ENCODE measurements around the gene CACNA2D2.

CACNA2D2 gene

DNA sequence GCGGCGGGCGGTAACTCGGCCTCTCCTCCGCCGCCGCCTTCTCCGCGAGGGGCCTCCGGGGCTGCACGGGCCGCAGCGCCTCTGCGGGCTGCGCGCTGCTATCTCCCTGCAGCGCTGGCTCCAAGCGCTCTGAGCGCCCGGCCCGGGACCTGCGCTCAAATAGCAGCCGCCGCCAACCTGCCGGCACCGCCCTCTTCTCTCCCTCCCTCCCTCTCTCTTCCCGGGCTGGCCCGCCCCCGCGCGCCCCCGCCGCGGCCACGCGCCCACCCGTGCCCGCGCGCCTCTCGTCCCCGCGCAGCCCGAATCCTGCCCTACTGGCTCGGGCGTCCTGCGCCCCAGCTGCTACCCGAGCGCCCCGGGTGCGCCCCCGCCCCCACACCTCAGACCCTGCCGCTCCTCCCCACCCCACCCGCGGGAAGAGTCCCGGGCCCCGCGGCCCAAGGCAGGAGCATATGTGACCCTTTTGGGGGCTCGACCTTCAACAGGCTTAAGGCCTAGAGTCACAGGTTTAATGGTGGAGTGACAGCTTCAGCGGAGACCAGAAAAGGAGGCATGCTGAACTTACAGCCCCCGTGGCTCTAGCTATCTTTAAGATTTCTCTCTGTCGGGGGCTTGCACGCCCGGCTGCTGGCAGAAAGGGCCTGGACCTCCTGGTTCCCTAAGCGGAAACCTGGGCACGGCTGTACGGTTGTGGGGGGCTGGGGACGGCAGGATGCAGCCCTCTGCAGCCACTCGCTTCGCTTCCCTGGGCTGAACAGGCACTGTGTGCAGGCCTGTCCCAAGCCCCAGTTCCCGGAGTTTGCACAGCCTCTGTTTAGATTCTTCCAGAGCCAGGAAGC lies at the start of gene CACNA2D2:
TSS of gene CACNA2D2 (minus strand) at position 131 of the 839 bp plus-strand sequence. CDS start 211 bp downstream, outside the sequence.
- DNase-seq (ENCODE audit: low spot score) = peak; percentile 15

DNA sequence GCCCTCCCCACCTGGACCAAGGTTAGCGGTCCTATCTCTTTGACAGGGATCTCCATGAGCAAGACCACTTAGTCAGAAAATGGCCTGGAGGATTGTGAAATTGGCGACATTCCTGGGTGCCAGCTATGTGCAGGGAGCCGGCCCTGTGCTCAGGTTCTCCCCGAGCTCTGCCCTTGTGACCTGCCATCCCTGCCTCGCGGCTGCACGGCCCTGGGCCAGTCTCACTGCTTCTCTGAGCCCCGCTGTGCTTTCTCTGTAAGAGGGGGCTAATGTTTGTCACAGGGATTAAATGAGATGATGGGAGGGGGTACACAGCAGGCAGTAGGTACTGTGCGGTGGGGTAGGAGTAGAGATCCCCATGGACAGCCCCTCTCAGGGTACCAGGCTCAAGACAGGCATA lies 49.2 kb upstream of the CACNA2D2 start:
- DNase-seq (ENCODE audit: low spot score) = no peak

DNA sequence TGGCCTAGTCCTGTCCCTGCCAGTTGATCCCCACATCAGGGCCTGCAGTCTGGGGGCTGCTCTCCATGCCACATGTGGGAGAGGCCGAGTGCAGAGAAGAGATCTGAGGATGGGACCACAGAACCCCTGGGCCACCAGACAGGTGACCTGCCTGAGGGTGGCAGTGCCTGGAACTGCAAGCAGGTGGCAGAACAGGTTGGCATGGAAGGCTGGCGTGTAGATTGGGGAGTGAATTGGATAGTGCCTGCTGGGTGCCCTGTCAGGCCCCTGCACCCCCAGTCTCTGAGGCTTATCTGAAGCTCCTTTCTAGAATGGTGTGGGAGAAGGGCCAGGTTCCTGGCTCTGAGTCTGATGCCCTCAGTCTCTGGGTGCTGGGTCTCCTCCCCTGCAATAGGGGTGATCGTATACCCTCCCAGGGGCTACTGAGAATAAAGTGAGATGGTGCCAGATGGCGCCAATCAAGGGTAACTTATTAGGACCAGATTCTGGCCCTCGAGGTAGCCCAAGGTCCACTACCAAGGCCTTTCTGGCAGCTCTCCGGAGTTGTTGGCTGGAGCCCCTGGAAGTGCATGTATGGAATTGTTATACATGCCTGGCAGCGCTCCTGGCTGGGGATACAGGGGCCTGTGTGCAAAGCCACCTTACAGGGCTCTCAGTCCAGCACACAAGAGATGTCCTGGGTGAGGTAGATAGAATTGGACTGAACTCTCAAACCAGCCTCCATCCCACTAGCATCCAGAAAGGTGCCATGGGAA lies 48.4 kb upstream of the CACNA2D2 start:
- DNase-seq (ENCODE audit: low spot score) = no peak

DNA sequence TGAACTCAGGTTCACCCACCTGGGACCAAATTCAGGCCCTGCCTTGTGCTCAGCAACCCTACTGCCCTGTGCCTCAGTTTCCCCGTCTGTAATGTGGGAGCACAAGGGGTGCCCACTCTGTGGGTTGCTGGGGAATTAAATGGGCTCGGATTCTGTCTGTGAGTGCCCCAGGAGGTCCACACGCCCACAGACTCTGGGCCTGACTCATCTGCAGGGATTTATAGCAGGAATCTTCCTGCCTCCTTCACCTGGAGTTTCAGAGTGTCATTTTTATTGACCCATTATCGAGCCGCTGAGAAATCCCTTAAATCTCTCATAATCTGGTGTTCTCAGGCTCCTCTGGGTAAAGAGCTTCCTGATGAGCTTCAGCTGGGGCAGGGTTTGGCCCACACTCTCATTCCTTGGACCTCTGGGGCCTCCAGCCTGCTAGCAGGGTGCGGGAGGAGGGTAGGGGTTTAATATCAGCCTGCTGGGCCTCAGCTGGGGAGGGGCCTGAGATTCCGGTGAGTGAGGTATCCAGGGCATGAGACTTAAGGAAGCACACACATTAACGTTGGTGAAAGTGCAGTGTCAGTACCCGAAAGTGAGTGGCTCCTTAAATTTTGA lies 47.7 kb upstream of the CACNA2D2 start:
- no peak for DNase-seq (ENCODE audit: low spot score)

DNA sequence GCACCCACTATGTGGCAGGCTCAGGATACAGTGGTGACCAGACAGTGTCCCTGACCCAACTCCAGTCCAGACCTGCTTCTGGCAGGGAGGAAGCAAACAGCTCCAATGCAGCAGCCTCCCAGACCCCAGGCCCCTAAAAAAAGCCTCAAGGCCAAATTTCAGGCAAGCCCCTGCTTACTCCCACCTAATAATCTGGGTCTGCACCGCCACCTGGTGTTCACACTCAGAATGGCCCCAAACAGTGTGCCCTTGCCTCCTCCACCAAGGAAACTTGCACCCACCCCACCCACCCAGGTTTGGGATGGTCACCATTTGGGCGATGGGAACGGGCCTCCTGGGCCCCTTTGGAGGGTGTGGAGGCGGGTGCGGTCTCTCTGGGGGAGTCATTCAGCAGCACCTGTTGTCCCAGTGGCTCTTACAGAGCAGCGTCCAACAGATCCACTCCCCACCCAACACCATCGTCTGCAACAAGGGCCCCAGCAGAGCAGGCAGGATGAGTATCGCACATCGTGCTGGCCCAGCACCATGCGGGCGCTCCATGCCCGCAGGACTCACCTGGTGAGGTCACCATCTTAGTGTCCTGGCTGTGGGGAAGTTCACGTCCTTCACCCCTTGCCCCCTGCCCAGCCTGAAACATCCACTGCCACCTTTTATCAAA lies 46.8 kb upstream of the CACNA2D2 start:
- DNase-seq (ENCODE audit: low spot score) = peak; percentile 66

DNA sequence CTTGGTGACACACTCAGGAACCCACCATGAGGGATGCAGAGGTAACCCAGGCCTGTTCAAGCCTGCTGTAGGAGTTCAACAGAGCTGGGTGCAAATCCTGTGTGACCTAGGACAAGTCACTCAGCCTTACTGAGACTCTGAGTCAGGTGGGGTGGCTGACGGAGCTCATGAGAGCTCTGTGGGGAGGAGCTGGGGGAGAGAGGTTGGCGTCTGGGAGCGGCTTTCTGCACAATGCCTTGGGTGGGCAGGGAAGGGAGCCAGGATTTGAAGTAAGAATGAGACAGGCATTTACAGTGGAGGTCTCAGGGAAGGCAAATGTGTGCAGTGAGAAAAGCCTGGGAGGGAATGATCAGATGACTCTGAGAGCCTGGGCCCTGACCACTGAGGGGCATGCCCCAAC lies 45.8 kb upstream of the CACNA2D2 start:
- DNase-seq (ENCODE audit: low spot score) = no peak

DNA sequence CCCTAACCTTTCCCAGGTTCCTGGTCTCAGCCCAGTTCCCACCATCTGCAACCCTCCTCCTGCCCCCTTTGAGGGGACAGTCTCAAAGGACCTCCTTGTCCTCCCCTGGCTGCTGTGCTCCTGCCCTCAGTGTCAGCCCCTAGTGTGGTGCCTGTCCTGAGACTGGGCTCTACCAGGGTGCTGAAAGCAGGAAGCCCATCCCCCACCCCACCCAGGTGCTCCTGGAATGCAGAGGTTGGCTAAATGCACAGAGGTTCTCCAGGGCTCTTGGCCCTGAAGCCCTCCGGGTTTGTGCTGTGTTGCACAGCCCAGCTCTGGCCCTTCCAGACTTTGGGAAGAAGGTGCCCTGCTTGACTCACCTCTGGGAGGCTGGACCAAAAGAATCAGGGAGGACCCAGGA lies 42.3 kb upstream of the CACNA2D2 start:
- DNase-seq (ENCODE audit: low spot score) = no peak

DNA sequence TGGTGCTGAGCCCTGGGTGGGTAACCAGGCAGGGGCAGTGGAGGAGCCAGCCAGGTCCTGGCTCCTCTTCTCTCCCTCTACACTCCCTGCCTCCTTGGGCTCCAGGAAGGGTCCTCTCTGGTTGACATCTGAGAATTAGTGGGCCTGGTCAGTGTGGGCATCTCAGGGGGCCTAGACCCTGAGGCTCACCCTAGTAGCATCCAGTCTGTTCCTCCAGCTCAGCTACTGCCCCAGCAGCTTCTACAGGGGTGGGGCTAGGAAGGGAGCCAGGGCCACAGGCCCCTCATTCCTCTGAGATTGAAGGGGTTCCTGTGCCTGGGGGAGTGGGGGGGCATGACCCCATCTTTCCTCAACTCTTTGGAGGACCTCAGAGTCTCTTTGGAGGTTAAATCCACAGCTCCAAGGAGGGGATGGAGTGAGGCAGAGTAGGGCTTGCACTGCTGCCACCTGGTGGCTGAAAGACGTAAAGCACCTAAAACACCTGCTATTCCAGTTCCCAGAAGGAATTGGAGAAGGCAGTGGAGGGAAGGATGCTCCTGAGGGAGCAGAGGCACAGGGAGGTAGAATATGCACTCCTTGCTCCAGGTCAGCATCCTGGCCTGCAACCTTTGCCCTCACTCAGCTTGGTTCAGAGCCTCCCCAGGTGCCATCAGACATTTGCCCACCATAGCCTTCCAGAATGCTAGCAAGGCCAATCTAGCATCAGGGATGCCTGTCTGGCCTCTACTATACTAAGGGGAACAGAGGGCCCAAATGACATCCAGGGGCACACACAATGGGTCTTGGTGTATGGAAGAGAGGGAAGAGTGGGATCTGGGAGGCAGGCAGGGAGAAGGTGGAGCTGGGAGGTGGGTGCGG lies 39.0 kb upstream of the CACNA2D2 start:
- peak; percentile 94 for DNase-seq (ENCODE audit: low spot score)

DNA sequence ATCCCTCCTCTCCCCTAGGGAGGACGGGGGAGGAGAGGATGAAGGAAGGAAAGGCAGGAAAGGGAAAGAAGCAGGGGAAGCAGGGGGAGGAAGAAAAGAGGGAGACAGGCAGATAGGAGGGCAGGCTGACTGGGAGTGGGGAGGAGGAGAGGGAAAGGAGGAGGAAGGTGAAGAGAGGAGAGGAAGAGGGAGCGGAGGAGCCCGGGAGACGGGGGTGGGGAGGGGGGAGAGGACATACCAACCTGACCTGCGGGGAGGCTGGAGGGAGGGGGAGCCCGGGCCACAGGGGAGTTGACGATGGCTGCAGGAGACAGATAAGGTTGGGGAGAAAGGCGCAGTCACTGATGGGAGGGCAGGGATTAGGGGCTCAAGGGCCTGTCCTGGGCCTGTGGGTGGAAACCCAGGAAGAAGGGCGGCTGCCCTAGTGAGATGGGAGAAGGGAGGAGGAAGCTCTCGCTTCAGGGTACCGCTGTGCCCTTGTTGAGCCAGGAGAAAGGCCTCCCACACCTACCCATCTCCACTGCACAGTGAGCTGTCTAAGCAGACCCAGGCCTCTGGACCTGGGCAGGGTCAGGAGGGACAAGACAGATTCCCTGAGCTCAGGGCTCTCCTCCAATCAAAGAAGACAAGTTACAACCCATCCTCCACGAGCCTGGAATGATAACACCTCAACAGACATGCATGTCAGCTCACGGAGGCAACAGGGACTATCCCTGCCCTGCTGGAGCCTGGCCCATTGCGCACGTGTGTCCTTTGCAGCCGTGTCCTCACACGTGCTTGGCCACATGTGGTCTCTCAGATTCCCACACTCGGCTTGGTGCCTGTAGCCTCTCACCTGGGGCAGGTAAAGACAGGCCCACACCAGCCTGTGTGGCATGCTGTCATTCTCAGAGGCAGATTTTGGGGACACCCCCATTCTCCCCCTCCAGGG lies 36.2 kb upstream of the CACNA2D2 start:
- DNase-seq (ENCODE audit: low spot score) = no peak

DNA sequence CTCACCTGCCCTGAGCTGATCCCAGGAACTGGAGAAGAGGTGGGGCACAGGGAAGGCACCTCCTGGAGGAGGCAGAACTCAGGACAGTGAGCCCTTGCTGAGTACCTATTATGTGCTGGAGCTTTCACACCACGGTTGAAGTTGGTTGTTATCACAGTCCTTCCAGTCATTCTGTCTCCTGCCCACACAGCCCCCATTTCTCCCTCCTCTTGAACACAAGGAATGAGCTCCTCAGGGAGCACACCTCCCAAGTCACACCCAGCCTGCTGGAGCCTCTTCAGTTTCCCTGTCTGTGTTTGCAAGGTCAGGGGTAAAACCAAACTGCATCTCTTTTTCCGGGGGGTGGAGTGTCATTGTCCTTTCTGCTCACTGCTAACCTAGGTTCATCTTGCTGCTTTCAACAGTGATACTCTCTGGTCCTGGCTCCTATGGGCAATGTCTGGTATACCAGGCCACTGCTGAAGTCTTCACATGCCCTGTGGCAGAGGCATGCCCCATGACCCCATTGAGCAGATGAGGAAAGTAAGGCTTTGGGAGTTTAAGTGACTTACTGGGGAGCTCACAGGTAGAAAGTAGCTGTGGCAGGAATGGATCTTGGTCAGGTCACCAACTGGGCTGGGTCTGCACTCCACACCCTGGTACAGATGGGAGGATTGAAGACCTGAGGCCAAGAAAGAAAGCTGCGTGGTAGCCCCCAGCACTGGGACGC lies 34.1 kb upstream of the CACNA2D2 start:
- no peak for DNase-seq (ENCODE audit: low spot score)

DNA sequence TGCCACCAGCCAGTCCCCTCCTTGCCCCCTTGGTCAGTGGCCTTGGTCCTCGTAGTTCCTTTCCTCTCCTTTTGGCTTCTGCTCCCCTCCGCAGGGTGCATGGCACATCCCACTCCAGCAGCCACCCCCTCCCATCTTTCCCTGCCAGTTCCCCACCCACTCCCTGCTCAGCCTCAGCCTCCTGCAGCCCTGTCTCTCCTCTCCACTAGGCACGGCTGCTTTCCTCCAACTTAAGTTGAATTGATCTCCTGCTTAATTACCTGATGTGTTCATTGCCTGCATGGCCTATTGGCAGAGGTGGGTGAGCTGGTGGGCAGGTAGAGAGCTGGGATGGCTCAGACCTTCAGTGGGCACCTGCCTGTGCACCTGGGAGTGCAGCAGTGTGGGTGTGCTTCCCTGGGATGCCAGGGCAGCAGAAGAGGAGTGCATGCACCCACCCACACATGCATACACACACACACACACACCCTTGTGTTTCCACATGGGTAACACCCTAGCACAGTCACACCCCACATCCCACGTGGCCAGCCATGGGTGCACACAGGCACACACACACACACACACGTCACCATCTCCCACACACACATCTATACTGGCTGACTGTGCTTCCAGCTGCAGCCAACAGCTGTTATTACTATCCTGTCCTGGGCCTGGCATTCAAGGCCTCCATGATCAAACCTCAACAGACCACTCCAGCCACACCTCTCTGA lies 33.2 kb upstream of the CACNA2D2 start:
- DNase-seq (ENCODE audit: low spot score) = no peak

DNA sequence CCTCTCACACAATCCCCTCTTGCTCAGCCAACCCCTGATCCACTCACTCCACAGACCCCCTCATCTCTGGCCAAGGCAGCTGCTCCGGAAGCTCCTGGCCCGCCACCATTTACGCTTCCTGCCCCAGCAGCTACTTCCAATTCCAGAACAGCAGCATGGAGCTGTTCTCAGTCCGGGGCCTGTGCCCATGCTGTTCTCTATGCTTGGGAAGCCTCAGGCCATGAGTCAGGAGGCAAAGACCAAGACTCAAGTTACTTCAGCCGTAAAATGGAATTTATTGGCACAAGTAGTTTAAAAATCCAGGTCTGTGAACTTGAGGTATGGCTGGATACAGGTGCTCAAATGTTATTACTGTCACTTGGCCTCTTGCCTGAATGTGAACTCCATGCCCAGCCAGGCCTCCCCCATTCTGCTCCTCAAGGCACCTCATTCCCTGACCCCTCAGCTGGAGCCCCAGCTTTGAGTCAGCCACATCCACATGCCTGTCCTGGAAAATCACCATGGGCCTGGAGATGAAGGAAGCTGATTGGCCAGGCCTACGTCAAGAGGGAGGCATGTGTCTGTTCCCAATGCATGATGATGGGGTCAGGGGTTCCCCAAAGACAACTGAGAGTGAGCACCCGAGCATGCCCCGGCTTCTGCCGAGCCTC lies 31.4 kb upstream of the CACNA2D2 start:
- no peak for DNase-seq (ENCODE audit: low spot score)

DNA sequence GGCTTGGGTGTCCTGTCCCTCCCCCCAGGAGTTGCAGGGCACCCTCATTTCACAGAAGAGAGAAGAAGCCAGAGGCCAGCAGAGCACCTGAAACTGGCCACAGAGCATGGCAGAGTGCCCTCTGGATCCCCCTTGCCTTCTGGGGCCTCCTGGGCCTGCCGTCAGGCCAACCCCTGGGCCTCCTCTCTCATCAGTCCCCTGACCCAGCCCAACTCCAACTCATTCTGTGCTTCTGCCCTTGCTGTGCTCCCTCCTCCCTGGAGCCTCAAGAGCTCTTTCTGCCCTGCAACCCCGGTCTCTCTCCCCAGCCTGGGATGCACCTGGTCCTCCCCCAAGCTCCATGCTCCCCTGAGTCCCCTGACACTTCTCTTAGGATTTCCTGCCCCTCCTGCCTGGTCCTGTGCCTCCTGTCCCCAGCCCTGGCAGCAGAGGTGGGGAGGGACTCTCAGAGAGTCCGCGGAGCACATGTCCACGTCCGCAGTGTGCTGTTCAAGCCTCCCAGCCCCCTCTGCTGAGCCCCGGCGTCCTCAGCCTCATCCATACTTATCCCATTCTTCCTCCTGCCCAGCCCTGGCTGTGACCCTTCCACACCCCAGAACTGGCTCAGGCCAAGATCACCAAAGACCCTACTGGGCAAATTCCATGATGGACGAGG lies 30.5 kb upstream of the CACNA2D2 start:
- no peak for DNase-seq (ENCODE audit: low spot score)

DNA sequence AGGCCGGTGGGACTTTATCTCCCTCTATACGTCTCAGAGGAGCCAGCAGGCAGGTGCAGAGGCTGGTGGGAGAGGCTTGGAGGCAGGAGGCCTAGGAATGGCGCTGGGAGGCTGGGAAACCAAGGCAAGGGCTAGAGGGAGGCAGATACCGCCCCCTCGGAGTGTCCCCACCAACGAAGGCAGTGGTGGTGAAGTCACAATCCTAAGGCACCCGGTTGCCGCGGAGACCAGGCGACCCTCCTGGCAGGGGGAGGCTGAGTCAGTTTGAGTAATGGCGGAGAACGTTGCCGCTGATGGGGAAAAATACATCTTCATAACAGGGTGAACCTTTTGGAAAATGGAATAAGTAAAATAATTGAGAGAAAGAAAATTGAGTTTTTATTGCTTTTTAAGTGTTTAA lies 29.9 kb upstream of the CACNA2D2 start:
- DNase-seq (ENCODE audit: low spot score) = no peak

DNA sequence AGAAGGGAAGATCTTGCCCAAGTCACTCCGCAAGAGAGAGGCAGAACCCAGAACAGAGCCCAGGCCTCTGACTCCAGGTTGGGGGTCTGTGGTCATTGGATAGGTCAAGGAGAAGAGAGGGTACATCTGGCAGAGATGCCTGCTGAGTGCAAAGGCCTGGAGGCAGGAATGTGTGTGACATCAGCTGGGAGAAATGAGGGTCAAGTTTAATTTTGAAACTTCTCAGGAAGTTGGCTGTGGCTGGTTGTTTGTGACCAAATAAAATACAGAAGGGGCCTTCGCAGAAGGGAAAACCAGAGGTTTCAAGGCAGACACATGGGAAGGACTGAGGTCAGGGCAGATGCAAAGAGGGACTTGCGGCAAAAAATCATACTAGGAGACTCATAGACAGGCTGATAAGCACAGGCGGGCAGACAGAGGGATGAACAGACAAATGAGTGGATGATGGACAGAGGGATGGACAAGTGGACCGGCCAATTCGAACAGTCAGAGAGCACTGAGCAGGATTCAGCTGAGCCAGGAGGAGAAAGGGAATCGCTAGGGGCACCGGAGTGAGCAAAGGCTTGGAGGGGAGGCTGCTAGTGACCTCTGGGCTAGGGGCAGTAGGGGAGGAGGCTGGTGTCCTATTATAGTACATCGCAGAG lies 28.8 kb upstream of the CACNA2D2 start:
- DNase-seq (ENCODE audit: low spot score) = peak; percentile 20

DNA sequence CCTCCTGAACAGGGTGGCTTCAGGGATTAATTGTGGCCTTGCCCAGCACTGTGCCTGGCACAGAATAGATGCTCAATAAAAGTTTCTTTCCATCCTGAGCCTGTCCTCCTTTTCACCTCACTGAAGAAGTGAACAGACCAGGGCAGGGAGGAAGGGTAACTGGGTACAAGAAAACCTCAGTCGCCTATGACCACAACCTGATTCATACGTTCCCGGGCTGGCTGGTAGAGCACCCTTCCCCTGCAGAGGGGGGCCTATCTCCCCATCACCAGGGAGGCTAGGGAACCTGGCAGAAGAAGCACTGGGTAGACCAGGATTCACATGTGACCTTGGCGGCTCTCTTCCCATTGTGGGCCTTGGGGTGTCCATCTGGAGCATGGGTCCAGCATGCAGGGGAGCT lies 27.8 kb upstream of the CACNA2D2 start:
- no peak for DNase-seq (ENCODE audit: low spot score)

All from AG08395 (cell line).